NAMALWA (cell line): ENCODE results near the gene TLE2.

Experiments
- DNase-seq: peaks from one replicate; pipeline ENCODE4 v3.0.0-alpha.2; 2015; ENCODE audit warnings: low spot score

TLE2 gene

DNA sequence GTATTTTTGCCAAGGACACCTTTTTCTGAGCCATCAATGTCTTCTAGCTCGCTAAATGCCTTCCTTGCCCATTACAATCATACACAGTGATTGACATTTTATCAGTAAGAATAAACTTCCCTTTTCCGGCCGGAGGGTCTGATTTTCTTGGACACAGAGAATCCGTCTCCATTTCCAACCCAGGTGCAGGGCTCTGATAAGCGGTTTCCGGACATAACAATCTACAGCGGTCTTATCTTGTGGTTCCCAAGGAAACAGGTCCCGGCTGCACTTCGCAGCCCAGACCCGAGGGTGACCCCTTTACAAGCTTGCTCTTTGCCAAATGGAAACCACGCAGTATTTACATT lies 79.2 kb downstream of the TLE2 start:
- peak; percentile 78 for DNase-seq
